Peyer's patch (tissue), 4 donors: ENCODE results near the gene LRTM2. TPM values are rescaled to one million over a fixed set of nuclear protein-coding genes. Genes with fewer than 3 reads are reported as not detected.

Experiments used
- DNase-seq, 3 donors: peaks; one replicate each; pipeline ENCODE4 v3.0.0-alpha.2; 2017 to 2019
- H3K27ac ChIP-seq, 4 donors: fragments of 200-600 bp; sonication (generic); one replicate each; pipeline ENCODE4 v1.5.1; 2016 to 2019
- H3K27me3 ChIP-seq, 2 donors: fragments of 200-600 bp; sonication (generic); one replicate each; pipeline ENCODE4 v1.5.1; 2019
- H3K36me3 ChIP-seq, 3 donors: fragments of 200-600 bp; sonication (generic); one replicate each; pipeline ENCODE4 v1.5.1; 2016 to 2019
- H3K4me1 ChIP-seq, 4 donors: fragments of 200-600 bp; sonication (generic); one replicate each; pipeline ENCODE4 v1.5.1; 2016 to 2019
- H3K4me3 ChIP-seq, 4 donors: fragments of 200-600 bp; sonication (generic); 1 replicate in 3 of 4; 2 replicates in 1 of 4; pipeline ENCODE4 v1.5.1; 2016 to 2019; ENCODE audit warnings: mild to moderate bottlenecking in 1 of 4
- H3K9me3 ChIP-seq, 4 donors: fragments of 200-600 bp; sonication (generic); one replicate each; pipeline ENCODE4 v1.5.1; 2016 to 2019; ENCODE audit warnings: mild to moderate bottlenecking in 1 of 4
- POLR2A ChIP-seq, 2 donors: fragments of 450-650 bp; IDR thresholded peaks; one replicate each; pipeline ENCODE4 v1.5.1; 2017; ENCODE audit warnings: antibody characterized with exemption in 2 of 2, mild to moderate bottlenecking in 2 of 2, moderate library complexity in 2 of 2
- total RNA-seq, 4 donors: library from RNA; depleted of rRNA; stranded (reverse); fragments of >200 nt; gene quantifications; one replicate each; pipeline ENCODE4 v1.1.0, GENCODE V29; 2016
- TF ChIP-seq, protein P1 (sequence below), 6 experiments: fragments of 450-650 bp in 4 of 6; fragments of 200-600 bp in 2 of 6; sonication (generic) in 1 of 6; IDR thresholded peaks; one replicate each; pipeline ENCODE4 v1.5.1; 2017 to 2019; ENCODE audit warnings: antibody characterized with exemption in 6 of 6, mild to moderate bottlenecking in 3 of 6, moderate library complexity in 1 of 6

Gene LRTM2
- total RNA-seq, 4 donors from 2014 or later = not detected

DNA sequence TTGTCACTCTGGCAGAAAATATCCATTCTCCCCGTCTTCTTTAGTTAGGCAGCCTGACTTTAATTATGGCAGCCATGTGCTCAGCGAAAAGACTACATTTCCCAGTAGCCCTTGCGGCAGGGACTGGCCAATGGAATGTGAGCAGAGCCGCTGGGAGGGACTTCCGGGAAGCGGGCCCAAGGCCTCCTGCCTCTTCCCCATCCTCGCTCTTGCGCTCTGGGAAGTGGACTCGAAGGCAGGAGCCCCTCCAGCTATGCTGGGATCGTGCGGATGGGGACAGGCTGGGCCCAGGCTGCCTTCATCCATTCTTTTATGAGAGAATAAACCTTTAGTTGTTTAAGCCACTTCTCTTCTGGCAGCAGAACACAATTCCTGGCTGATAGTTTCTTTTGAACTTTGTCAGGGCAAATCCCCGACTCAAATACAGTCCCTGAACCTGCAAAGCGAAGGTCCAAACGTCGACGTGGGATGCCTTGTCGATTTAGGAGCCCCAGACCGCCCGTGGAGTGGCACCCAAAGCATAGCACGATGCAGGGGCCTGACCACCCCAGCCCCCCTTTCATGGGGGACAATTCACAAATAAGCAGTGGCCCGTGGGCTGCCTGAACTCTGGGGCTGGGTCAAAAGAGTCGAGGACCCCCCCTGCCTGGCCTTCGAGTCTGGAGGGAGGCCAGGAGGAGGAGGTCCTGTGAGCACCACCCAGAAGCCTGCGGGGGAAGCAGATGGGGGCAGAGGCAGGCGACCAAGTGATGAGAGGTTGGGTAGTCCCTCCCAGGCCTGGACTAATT, 15.6 kb upstream of the LRTM2 start:
- peak; percentile 88 to 97 (median 89) for DNase-seq
- Histone ChIP-seq H3K36me3 (no peaks in the 10 kb centered on the region), H3K4me3 (no peak overlapping the region), H3K9me3 (no peaks in the 10 kb centered on the region), H3K27ac (peak overlapping the region in 2 of 4 donors; percentile 25 to 53), H3K4me1 (peaks cover 0 to 3% (median 0%) of the 10 kb centered on the region in 4 donors), H3K27me3 (no peaks in the 10 kb centered on the region)
- no peak for TF ChIP-seq POLR2A (IDR thresholded peaks at IDR 0.05)
- TF ChIP-seq, protein P1, sequence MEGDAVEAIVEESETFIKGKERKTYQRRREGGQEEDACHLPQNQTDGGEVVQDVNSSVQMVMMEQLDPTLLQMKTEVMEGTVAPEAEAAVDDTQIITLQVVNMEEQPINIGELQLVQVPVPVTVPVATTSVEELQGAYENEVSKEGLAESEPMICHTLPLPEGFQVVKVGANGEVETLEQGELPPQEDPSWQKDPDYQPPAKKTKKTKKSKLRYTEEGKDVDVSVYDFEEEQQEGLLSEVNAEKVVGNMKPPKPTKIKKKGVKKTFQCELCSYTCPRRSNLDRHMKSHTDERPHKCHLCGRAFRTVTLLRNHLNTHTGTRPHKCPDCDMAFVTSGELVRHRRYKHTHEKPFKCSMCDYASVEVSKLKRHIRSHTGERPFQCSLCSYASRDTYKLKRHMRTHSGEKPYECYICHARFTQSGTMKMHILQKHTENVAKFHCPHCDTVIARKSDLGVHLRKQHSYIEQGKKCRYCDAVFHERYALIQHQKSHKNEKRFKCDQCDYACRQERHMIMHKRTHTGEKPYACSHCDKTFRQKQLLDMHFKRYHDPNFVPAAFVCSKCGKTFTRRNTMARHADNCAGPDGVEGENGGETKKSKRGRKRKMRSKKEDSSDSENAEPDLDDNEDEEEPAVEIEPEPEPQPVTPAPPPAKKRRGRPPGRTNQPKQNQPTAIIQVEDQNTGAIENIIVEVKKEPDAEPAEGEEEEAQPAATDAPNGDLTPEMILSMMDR (IDR thresholded peaks at IDR 0.05) = no peak

DNA sequence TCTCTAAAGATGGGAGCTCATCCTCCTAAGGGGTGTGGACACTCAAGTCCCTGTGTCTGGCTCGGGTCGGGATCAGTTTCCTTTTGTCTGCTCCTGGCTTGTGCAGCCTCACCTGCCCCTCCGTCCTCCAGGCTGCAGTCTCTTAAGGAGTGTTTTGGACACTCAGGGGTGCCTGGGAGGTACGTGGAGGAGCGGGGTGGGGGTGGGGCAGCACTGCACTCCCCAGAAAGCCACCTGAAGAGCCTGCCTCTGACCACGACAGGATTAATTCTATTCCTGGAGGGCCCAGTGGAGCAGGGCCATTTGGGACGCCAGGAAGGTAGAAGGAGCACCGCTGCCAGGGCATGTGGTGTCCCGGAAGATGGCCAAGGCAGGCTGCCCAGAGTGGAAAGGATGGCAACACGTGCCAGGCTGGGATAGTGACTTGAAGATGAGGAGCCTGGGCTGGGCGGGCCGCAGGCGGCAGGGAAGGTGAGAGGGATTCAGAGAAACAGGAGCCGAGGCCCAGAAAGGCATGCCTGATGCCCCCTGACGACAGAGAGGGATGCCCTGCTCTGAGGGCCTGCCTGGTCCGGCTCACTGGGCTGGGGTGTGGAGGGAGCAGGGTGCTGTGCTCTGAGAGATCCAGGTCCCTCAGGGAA, 14.8 kb upstream of the LRTM2 start:
- H3K27me3 ChIP-seq = no peaks in the 10 kb centered on the region
- no peaks in the 10 kb centered on the region for H3K36me3 ChIP-seq
- no peak for TF ChIP-seq POLR2A (IDR thresholded peaks at IDR 0.05)
- TF ChIP-seq, protein P1 (IDR thresholded peaks at IDR 0.05) = no peak
- no peak overlapping the region for H3K27ac ChIP-seq
- no peaks in the 10 kb centered on the region for H3K9me3 ChIP-seq
- H3K4me3 ChIP-seq = no peak overlapping the region
- DNase-seq = peak in 1 of 3 donors; percentile 33
- H3K4me1 ChIP-seq = peaks cover 0 to 3% (median 0%) of the 10 kb centered on the region in 4 donors

DNA sequence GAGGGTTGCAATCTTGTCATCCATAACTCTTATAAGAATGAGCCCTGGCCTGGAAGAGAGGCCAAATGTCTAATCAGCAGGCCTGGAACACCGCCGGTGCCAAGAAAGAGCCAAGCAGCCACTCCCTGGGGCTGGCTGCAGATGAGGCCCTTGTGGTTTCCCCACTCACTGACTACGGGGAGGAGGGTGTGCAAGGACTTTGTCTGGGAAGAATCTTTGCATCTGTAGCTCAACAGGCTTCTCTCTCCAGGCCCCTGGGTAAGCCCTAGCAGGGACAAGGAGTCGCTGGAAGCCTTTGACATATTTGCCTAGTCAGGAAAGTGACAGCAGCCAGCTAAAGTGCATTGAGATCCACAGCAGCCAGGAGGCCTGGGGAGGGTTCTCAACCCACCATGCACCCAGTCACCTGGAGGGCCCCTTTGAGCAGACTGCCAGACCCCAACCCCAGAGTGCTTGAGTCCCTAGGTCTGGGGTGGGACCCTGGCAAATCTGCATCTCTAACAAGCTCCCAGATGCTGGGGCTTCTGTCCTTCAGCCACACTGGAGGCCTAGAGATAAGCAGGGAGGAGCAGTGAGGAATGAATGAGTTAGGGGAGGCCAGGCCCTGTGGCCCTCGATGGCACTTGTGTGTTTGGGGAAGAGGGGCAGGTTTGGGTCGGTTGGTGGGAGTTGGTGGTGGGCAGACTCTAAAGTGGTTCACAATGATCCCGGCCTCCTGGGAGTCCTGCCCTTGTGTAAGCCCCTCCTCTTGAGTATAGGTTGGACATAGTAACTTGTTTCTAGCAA, 13.9 kb upstream of the LRTM2 start:
- no peaks in the 10 kb centered on the region for H3K27me3 ChIP-seq
- no peaks in the 10 kb centered on the region for H3K36me3 ChIP-seq
- H3K4me3 ChIP-seq = no peak overlapping the region
- no peaks in the 10 kb centered on the region for H3K9me3 ChIP-seq
- no peak for TF ChIP-seq POLR2A (IDR thresholded peaks at IDR 0.05)
- TF ChIP-seq, protein P1 (IDR thresholded peaks at IDR 0.05) = no peak
- peak in 1 of 3 donors; percentile 40 for DNase-seq
- H3K27ac ChIP-seq = no peak overlapping the region
- H3K4me1 ChIP-seq = peaks cover 0 to 3% (median 0%) of the 10 kb centered on the region in 4 donors

DNA sequence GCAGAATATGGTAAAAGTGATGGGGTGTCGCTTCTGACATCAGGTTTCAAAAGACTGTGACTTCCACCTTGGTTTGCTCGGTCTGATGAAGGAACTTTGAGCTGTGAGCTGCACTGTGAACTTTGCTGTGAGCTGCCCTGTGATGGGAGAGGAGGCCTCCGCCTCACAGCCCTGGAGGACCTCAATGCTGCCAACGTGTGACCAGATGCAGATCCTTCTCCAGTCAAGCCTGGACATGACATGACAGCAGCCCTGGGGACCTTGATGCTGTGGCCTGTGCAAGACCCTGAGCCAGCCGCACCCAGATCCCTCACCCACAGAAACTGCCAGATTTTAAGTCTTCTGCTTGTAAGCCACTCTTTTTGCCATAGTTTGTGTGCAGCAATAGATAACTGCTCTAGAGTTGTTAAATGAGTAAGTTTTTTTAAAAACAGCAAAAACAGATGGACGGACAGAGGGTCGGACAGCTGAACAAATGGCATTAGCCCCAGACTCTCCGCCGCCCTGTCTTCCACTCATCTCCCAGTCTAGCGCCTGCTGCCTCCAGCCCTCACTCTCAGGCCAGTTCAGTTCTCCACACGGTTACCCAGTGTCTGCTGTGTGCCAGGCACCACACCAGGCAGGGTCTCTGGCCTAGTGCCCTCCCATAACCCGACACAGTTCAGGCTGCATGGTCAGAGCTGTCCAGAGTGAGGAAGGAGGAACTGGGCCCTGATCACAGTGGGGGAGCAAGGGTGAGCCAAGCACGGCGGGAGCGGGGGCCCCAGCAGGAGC, 13.1 kb upstream of the LRTM2 start:
- DNase-seq = peak in 1 of 3 donors; percentile 55
- H3K4me3 ChIP-seq = no peak overlapping the region

More for the DNA sequence above, 13.1 kb upstream of the LRTM2 start:
- Histone ChIP-seq H3K4me1 (peaks cover 0 to 3% (median 0%) of the 10 kb centered on the region in 4 donors), H3K27me3 (no peaks in the 10 kb centered on the region), H3K9me3 (no peaks in the 10 kb centered on the region), H3K27ac (no peak overlapping the region), H3K36me3 (no peaks in the 10 kb centered on the region)
- TF ChIP-seq POLR2A (IDR thresholded peaks at IDR 0.05) = no peak
- TF ChIP-seq, protein P1 (IDR thresholded peaks at IDR 0.05) = no peak
